Ishikawa (cell line): ENCODE measurements around the gene ATG4C.

ENCODE experiments used
- CEBPB ChIP-seq: IDR thresholded peaks from 2 replicates; pipeline ENCODE4 v1.6.1; 2012
- CREB1 ChIP-seq: IDR thresholded peaks from 2 replicates; pipeline ENCODE4 v1.6.1; 2012; ENCODE audit warnings: low read depth
- EGR1 ChIP-seq: IDR thresholded peaks from 2 replicates; pipeline ENCODE4 v1.6.1; 2012
- EP300 ChIP-seq: IDR thresholded peaks from 2 replicates; pipeline ENCODE4 v1.6.1; 2012; ENCODE audit warnings: borderline replicate concordance
- FOXM1 ChIP-seq: IDR thresholded peaks from 2 replicates; pipeline ENCODE4 v1.6.1; 2012; ENCODE audit warnings: low read depth, borderline replicate concordance
- NFIC ChIP-seq: IDR thresholded peaks from 2 replicates; pipeline ENCODE4 v1.6.1; 2012
- RAD21 ChIP-seq: IDR thresholded peaks from 2 replicates; pipeline ENCODE4 v1.6.1; 2012; ENCODE audit warnings: low read depth
- TAF1 ChIP-seq: IDR thresholded peaks from 2 replicates; pipeline ENCODE4 v1.6.1; 2012; ENCODE audit warnings: low read depth, mild to moderate bottlenecking
- TCF12 ChIP-seq: IDR thresholded peaks from 2 replicates; pipeline ENCODE4 v1.6.1; 2012; ENCODE audit warnings: low read depth
- TEAD4 ChIP-seq: IDR thresholded peaks from 2 replicates; pipeline ENCODE4 v1.6.1; 2012
- YY1 ChIP-seq: IDR thresholded peaks from 2 replicates; pipeline ENCODE4 v1.6.1; 2012; ENCODE audit warnings: low read depth
- ZBTB7A ChIP-seq: IDR thresholded peaks from 2 replicates; pipeline ENCODE4 v1.6.1; 2012; ENCODE audit warnings: low read depth
- TF ChIP-seq, protein P1 (sequence below): IDR thresholded peaks from 2 replicates; pipeline ENCODE4 v1.6.1; 2012
- TF ChIP-seq, protein P2 (sequence below): IDR thresholded peaks from 2 replicates; pipeline ENCODE4 v1.6.1; 2012; ENCODE audit warnings: low read depth, mild to moderate bottlenecking
- TF ChIP-seq, protein P3 (sequence below): IDR thresholded peaks from 2 replicates; pipeline ENCODE4 v1.6.1; 2012

Gene ATG4C

DNA sequence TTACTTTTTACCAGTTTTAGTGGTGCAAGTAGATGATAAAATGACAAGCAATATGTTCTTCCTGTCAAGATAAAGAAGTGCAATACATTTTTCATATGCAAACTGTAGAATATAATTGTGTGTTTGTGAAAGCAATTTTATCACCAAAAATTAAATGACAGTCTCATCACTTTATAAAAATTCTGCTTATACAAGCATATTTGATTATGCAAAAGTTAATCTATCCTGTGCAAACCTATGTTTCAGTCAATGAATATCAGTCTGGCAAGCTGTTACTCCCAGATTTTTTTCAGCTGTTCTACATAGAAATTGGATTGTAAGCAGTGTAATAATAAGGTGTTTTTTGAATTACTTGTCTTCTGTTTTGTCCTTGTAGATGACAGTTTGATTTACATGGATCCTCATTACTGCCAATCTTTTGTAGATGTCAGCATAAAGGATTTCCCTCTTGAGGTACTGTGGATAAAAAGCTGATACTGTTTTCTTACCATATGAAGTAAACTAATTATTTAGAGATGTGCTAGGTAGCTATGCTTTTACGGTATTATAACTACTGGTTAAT lies 50.5 kb downstream of the ATG4C start:
- TF ChIP-seq, protein P1, sequence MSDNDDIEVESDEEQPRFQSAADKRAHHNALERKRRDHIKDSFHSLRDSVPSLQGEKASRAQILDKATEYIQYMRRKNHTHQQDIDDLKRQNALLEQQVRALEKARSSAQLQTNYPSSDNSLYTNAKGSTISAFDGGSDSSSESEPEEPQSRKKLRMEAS: no peak
- TF ChIP-seq CREB1 (no peak), EGR1 (no peak), ZBTB7A (no peak), FOXM1 (no peak), RAD21 (no peak), YY1 (no peak), NFIC (no peak), CEBPB (no peak), TEAD4 (no peak), TAF1 (no peak), TCF12 (no peak), EP300 (no peak)
- TF ChIP-seq, protein P2, sequence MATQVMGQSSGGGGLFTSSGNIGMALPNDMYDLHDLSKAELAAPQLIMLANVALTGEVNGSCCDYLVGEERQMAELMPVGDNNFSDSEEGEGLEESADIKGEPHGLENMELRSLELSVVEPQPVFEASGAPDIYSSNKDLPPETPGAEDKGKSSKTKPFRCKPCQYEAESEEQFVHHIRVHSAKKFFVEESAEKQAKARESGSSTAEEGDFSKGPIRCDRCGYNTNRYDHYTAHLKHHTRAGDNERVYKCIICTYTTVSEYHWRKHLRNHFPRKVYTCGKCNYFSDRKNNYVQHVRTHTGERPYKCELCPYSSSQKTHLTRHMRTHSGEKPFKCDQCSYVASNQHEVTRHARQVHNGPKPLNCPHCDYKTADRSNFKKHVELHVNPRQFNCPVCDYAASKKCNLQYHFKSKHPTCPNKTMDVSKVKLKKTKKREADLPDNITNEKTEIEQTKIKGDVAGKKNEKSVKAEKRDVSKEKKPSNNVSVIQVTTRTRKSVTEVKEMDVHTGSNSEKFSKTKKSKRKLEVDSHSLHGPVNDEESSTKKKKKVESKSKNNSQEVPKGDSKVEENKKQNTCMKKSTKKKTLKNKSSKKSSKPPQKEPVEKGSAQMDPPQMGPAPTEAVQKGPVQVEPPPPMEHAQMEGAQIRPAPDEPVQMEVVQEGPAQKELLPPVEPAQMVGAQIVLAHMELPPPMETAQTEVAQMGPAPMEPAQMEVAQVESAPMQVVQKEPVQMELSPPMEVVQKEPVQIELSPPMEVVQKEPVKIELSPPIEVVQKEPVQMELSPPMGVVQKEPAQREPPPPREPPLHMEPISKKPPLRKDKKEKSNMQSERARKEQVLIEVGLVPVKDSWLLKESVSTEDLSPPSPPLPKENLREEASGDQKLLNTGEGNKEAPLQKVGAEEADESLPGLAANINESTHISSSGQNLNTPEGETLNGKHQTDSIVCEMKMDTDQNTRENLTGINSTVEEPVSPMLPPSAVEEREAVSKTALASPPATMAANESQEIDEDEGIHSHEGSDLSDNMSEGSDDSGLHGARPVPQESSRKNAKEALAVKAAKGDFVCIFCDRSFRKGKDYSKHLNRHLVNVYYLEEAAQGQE: no peak
- TF ChIP-seq, protein P3, sequence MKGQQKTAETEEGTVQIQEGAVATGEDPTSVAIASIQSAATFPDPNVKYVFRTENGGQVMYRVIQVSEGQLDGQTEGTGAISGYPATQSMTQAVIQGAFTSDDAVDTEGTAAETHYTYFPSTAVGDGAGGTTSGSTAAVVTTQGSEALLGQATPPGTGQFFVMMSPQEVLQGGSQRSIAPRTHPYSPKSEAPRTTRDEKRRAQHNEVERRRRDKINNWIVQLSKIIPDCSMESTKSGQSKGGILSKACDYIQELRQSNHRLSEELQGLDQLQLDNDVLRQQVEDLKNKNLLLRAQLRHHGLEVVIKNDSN: no peak

DNA sequence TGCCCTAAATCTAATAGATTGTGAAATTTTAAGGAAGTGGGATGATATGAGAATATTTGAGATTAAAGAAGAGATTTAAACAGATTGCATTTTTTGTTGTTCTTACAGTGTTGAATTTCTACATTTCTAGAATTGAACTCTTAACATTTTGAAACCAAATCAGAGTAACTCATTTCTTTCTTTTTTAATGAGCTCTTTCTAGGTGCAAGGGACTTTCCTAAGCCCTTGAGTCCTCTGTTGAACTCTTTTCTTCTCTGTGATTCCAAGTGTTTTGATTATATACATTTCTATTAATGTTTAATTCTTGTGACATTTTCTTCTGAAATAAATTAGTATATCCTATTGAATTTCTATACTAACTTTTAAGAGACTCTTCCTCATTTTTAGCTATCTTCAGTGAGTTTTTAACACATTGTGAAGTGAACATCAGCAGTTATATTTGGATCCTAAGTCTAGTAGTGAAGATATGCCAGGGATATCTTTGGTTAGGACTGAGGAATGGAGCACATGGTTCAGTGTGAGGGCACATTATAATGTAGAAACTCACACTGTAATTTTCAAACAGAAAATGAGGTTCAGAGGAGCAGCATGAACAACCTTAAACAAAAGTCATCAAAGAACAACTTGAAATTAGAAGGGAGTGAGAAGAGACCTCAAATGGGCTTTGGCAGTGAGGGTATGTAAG lies 53.1 kb downstream of the ATG4C start:
- TF ChIP-seq CREB1: no peak
- TF ChIP-seq TAF1: no peak
- TF ChIP-seq TEAD4: no peak
- TF ChIP-seq YY1: no peak
- no peak for TF ChIP-seq FOXM1
- TF ChIP-seq CEBPB: no peak
- no peak for TF ChIP-seq EGR1
- TF ChIP-seq EP300: no peak
- TF ChIP-seq, protein P2: no peak
- TF ChIP-seq RAD21: no peak
- TF ChIP-seq, protein P1: no peak
- no peak for TF ChIP-seq ZBTB7A
- no peak for TF ChIP-seq TCF12

DNA sequence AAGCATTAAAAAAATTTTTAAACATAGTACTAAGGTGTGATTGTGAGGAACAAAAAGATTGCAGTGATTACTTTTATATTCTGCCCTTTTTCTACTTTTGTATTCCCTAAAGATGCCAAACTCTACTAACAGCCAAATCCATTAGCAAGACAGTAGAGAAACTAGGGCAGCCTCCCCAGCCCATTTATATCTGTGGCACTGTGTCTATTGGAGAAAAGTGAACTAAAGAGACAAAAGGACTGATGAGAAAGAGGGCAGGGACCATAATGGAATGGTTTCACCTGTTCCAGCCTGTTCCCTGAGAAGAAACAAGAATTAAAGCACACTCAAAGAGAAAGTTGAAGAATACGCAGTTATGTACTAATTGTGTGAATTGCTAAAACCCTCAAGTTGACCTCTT lies 56.6 kb downstream of the ATG4C start:
- TF ChIP-seq CEBPB (no peak), TCF12 (no peak), EGR1 (no peak), FOXM1 (no peak), TAF1 (no peak), CREB1 (no peak), ZBTB7A (no peak), TEAD4 (no peak), RAD21 (no peak), NFIC (no peak), EP300 (no peak)
- TF ChIP-seq, protein P1: no peak
- TF ChIP-seq, protein P3: no peak

DNA sequence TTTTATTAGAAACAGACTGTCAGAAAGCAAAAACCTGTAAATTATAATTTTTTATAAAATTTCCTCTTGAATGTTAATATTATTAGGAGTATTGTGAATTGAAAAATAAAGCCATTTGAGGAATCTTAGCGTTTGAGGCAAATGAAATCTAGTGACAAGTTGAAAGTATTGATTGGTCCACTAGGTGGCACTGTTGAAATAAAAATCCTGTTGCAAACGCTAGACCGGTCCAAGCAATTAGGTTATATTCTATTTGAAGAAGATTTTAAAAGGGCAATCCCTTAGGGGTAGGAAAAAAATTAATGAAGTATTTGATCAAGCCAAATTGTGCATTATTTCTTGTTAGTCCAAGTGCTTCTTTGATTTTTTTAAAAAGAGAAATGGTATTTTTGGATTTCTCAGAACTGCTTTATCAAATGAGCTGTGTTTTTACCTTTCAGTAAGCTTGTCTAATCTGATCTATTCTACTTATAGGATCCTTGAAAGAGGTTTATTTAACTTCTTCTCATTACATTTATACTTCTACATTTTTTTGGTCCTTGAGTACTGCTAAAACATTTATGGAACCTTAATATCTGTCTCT lies 57.7 kb downstream of the ATG4C start:
- TF ChIP-seq CREB1 (no peak), RAD21 (peak; percentile 68)

DNA sequence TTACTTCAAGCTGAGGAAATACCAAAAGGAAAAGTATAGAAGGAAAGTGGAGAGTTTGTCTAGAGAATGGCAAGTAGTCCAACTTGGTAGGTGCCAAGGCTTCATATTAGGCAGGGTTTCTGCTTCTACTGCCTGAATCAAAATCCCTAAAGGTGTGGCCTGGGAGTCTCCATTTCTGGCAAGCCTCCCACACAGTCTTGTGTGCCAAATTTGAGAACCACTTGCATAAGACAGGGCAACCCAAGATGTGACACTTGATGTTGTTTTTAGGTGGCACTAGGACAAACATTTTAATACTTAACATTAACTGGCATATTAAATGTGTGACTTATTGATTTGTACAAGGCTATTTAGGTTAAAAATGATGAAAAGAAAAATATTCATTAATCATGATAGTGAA lies 60.1 kb downstream of the ATG4C start:
- TF ChIP-seq RAD21: no peak
- TF ChIP-seq, protein P2: no peak
- no peak for TF ChIP-seq ZBTB7A
- TF ChIP-seq, protein P1: no peak
- no peak for TF ChIP-seq CREB1
- no peak for TF ChIP-seq NFIC
- no peak for TF ChIP-seq EP300
- no peak for TF ChIP-seq CEBPB
- TF ChIP-seq TCF12: no peak
- no peak for TF ChIP-seq EGR1
- no peak for TF ChIP-seq TAF1
- TF ChIP-seq, protein P3: no peak
- TF ChIP-seq FOXM1: no peak
- no peak for TF ChIP-seq TEAD4
